ENCODE data around the gene CHMP3.

GRCh38 chr2:86519349-86519748, 43.9 kb downstream of the CHMP3 start:
- no peak for TF ChIP-seq CTCF (IDR thresholded peaks at IDR 0.05)
- no peak for TF ChIP-seq POLR2A (IDR thresholded peaks at IDR 0.05)

All from gastroesophageal sphincter (tissue), 3 donors.